Epithelial cell of esophagus (primary cell): ENCODE measurements around the gene SLC39A11.

ENCODE experiments used
- DNase-seq: peaks from one replicate; pipeline ENCODE4 v3.0.0; 2010; ENCODE audit warnings: low read depth
- H3K4me3 ChIP-seq: 2 replicates; pipeline ENCODE4 v1.5.1; 2011; ENCODE audit warnings: mild to moderate bottlenecking, low read length, control low read depth
- CTCF ChIP-seq: IDR thresholded peaks from 2 replicates; pipeline ENCODE4 v1.5.1; 2011; ENCODE audit warnings: low read depth, mild to moderate bottlenecking, low read length, control low read depth, inconsistent platforms; ENCODE audit not compliant: insufficient read depth; ENCODE audit errors: missing control alignments

SLC39A11 gene

GRCh38 chr17:72597354-72598087 is 495.0 kb downstream of the SLC39A11 start:
- TF ChIP-seq CTCF, result no peak
- no peak for DNase-seq
- H3K4me3 ChIP-seq, result no peak overlapping the region
